Fibroblast of lung (primary cell): ENCODE measurements around the gene CDK10. TPM values are rescaled to one million over a fixed set of nuclear protein-coding genes. Genes with fewer than 3 reads are reported as not detected.

Experiments
- DNase-seq, 2 donors: peaks; one replicate each; pipeline versions ENCODE4 v3.0.0 to v3.0.0-alpha.2; 2010; ENCODE audit warnings: low read depth in 2 of 2
- H2AFZ ChIP-seq: 2 replicates; pipeline ENCODE4 v1.5.1; 2012; ENCODE audit warnings: low read length, control low read depth, inconsistent platforms
- H3K27ac ChIP-seq: 2 replicates; pipeline ENCODE4 v1.5.1; 2011; ENCODE audit warnings: low read length, control low read depth; ENCODE audit not compliant: insufficient read depth
- H3K27me3 ChIP-seq: 2 replicates; pipeline ENCODE4 v1.5.1; 2011; ENCODE audit warnings: mild to moderate bottlenecking, low read length; ENCODE audit not compliant: control insufficient read depth, insufficient read depth
- H3K36me3 ChIP-seq: 2 replicates; pipeline ENCODE4 v1.5.1; 2011; ENCODE audit warnings: low read length; ENCODE audit not compliant: control insufficient read depth, insufficient read depth
- H3K4me1 ChIP-seq: 2 replicates; pipeline ENCODE4 v1.5.1; 2011; ENCODE audit warnings: low read length; ENCODE audit not compliant: control insufficient read depth, insufficient read depth; ENCODE audit errors: extremely low read depth
- H3K4me2 ChIP-seq: 2 replicates; pipeline ENCODE4 v1.5.1; 2011; ENCODE audit warnings: low read length, control low read depth; ENCODE audit not compliant: insufficient read depth; ENCODE audit errors: extremely low read depth
- H3K4me3 ChIP-seq, 4 experiments: fragments of 200-600 bp in 1 of 4; sonication (generic) in 1 of 4; replicated peaks in 1 of 4; 2 replicates each; pipeline ENCODE4 v1.5.1; 2011 to 2016; ENCODE audit warnings: low read length in 4 of 4, low read depth in 3 of 4, mild to moderate bottlenecking in 3 of 4, control low read depth in 2 of 4, inconsistent platforms in 1 of 4, mixed read lengths in 1 of 4; ENCODE audit not compliant: insufficient read depth in 1 of 4; ENCODE audit errors: control extremely low read depth in 1 of 4
- H3K79me2 ChIP-seq: 2 replicates; pipeline ENCODE4 v1.5.1; 2012; ENCODE audit warnings: mild to moderate bottlenecking, low read length, inconsistent platforms; ENCODE audit not compliant: control insufficient read depth, insufficient read depth
- H3K9ac ChIP-seq: 2 replicates; pipeline ENCODE4 v1.5.1; 2011; ENCODE audit warnings: mild to moderate bottlenecking, low read length, control low read depth; ENCODE audit not compliant: insufficient read depth
- H3K9me3 ChIP-seq: 2 replicates; pipeline ENCODE4 v1.5.1; 2012; ENCODE audit warnings: low read depth, low read length; ENCODE audit not compliant: control insufficient read depth, insufficient read depth
- H4K20me1 ChIP-seq: 2 replicates; pipeline ENCODE4 v1.5.1; 2011; ENCODE audit warnings: low read length; ENCODE audit not compliant: control insufficient read depth, insufficient read depth; ENCODE audit errors: extremely low read depth
- CTCF ChIP-seq, 2 donors: IDR thresholded peaks in 1 of 2; conservative IDR thresholded peaks in 1 of 2; 1 replicate in 1 of 2; 2 replicates in 1 of 2; pipeline ENCODE4 v1.5.1; 2011 to 2012; ENCODE audit warnings: low read length in 2 of 2, control low read depth in 1 of 2, inconsistent platforms in 1 of 2, low read depth in 1 of 2, mild to moderate bottlenecking in 1 of 2
- EZH2 ChIP-seq: IDR thresholded peaks from 2 replicates; pipeline ENCODE4 v1.5.1; 2012; ENCODE audit warnings: low read length, control low read depth, mild to moderate bottlenecking; ENCODE audit errors: missing control alignments
- polyA plus RNA-seq, 2 donors: library from polyadenylated mRNA; depleted of rRNA in 1 of 2; stranded (reverse) in 1 of 2; unstranded in 1 of 2; fragments of >200 nt; gene quantifications; 2 replicates each; pipeline ENCODE4 v1.2.1, GENCODE V29; 2011 to 2012; ENCODE audit warnings: missing spikeins in 1 of 2
- total RNA-seq: library from RNA; depleted of rRNA; stranded (reverse); fragments of >200 nt; gene quantifications from 2 replicates; pipeline ENCODE4 v1.2.1, GENCODE V29; 2014

The CDK10 gene
- total and polyA plus RNA-seq, 2 donors (not counting 1 experiment from before 2014, with no cell fraction given), result 22.9 to 41.9 TPM

GRCh38 chr16:89709166-89709565 lies 22.7 kb downstream of the CDK10 start:
- Histone ChIP-seq H3K9ac (no peak overlapping the region), H3K9me3 (no peaks in the 10 kb centered on the region), H3K27me3 (no peaks in the 10 kb centered on the region), H3K4me2 (no peak overlapping the region), H3K4me3 (no peak overlapping the region), H3K79me2 (no peaks in the 10 kb centered on the region), H3K4me1 (peaks cover 2% of the 10 kb centered on the region), H3K36me3 (peaks cover 4% of the 10 kb centered on the region), H4K20me1 (no peaks in the 10 kb centered on the region), H3K27ac (no peak overlapping the region), H2AFZ (no peak overlapping the region)
- no peak for DNase-seq
- TF ChIP-seq CTCF (conservative IDR thresholded peaks at IDR 0.05 in 1 of 2, IDR thresholded peaks at IDR 0.05 in 1 of 2; ENCODE audit: low read depth in 1 of 2, low read length in 2 of 2) (no peak), EZH2 (no peak)

- H3K36me3 ChIP-seq, result peaks cover 4% of the 10 kb centered on the region
- H3K4me3 ChIP-seq, result no peak overlapping the region
- no peak overlapping the region for H3K4me2 ChIP-seq
- no peak overlapping the region for H2AFZ ChIP-seq
- H3K4me1 ChIP-seq, result peaks cover 2% of the 10 kb centered on the region
- no peaks in the 10 kb centered on the region for H4K20me1 ChIP-seq
- H3K27me3 ChIP-seq, result no peaks in the 10 kb centered on the region
- no peak for TF ChIP-seq CTCF (conservative IDR thresholded peaks at IDR 0.05 in 1 of 2, IDR thresholded peaks at IDR 0.05 in 1 of 2; ENCODE audit: low read depth in 1 of 2, low read length in 2 of 2)
- TF ChIP-seq EZH2, result no peak
- H3K27ac ChIP-seq, result no peak overlapping the region
- H3K79me2 ChIP-seq, result no peaks in the 10 kb centered on the region
- no peaks in the 10 kb centered on the region for H3K9me3 ChIP-seq
- no peak for DNase-seq
- no peak overlapping the region for H3K9ac ChIP-seq
Measured at GRCh38 chr16:89709716-89710432, 23.4 kb downstream of the CDK10 start.

- Histone ChIP-seq H3K9ac (no peak overlapping the region), H3K79me2 (no peaks in the 10 kb centered on the region), H3K4me1 (peaks cover 1% of the 10 kb centered on the region), H3K9me3 (no peaks in the 10 kb centered on the region), H4K20me1 (no peaks in the 10 kb centered on the region), H3K4me3 (no peak overlapping the region), H3K4me2 (no peak overlapping the region), H3K27ac (no peak overlapping the region), H2AFZ (no peak overlapping the region), H3K36me3 (peaks cover 4% of the 10 kb centered on the region), H3K27me3 (no peaks in the 10 kb centered on the region)
- TF ChIP-seq EZH2 (no peak), CTCF (conservative IDR thresholded peaks at IDR 0.05 in 1 of 2, IDR thresholded peaks at IDR 0.05 in 1 of 2; ENCODE audit: low read depth in 1 of 2, low read length in 2 of 2) (no peak)
- DNase-seq, result no peak
Measured at GRCh38 chr16:89710709-89711564, 24.4 kb downstream of the CDK10 start.
